Omental fat pad (tissue), 4 donors: ENCODE results near the gene DUSP12. TPM values are rescaled to one million over a fixed set of nuclear protein-coding genes. Genes with fewer than 3 reads are reported as not detected.
A peak's percentile ranks its signal among the peaks of the same experiment; 100 is the strongest.

ENCODE experiments used
- ATAC-seq: fragments of 150-250 bp; one replicate; pipeline ENCODE4 v1.9.1; 2016; ENCODE audit warnings: mild to moderate bottlenecking, moderate library complexity; ENCODE audit not compliant: low FRiP score
- DNase-seq: peaks from one replicate; pipeline ENCODE4 v3.0.0-alpha.2; 2019; ENCODE audit warnings: low spot score
- total RNA-seq, 4 donors: library from RNA; depleted of rRNA; stranded (reverse); fragments of >200 nt; gene quantifications; one replicate each; pipeline ENCODE4 v1.1.0, GENCODE V29; 2016
- TF ChIP-seq, protein P1 (sequence below), 3 donors: fragments of 450-650 bp; IDR thresholded peaks; one replicate each; pipeline ENCODE4 v1.5.1; 2016 to 2017; ENCODE audit warnings: antibody characterized with exemption in 3 of 3, mild to moderate bottlenecking in 3 of 3, moderate library complexity in 2 of 3

The DUSP12 gene
- total RNA-seq: 10 to 100 TPM; 14.8 to 49.2 (median 27.8) TPM

DNA sequence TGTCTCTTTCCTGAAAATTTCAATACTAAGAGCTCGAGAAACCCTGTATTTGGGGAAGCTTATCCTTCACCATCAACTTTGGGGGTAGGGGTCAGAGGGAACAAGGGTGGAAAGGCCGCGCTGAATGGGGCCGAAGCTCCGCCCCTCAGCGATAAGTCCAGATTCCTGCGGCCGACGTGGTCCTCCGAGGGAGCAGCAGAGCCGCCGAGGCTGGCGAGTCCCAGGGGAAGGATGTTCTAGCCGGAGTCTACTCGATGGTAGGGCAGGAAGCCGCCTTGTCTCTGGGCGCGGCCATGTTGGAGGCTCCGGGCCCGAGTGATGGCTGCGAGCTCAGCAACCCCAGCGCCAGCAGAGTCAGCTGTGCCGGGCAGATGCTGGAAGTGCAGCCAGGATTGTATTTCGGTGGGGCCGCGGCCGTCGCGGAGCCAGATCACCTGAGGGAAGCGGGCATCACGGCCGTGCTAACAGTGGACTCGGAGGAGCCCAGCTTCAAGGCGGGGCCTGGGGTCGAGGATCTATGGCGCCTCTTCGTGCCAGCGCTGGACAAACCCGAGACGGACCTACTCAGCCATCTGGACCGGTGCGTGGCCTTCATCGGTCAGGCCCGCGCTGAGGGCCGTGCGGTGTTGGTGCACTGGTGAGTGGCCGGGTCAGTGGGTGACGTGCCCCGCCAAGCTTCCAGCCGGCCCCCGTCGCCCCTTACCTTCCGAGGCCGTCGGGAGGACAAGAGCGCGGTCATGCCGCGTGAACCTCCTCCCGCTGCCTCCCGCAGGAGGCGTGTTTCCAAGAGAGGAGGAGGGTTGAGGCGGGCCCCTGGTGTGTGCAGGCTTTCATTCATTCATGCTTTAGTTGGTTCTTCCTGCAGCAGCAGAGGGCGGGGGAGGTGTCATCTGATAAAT is at the start of gene DUSP12:
Gene DUSP12, plus strand, starts transcription at position 278 of the 899 bp plus-strand sequence. Its CDS starts 16 bp downstream, at position 294.
- peak; percentile 98 for ATAC-seq
- DNase-seq: peak; percentile 50
- TF ChIP-seq, protein P1, sequence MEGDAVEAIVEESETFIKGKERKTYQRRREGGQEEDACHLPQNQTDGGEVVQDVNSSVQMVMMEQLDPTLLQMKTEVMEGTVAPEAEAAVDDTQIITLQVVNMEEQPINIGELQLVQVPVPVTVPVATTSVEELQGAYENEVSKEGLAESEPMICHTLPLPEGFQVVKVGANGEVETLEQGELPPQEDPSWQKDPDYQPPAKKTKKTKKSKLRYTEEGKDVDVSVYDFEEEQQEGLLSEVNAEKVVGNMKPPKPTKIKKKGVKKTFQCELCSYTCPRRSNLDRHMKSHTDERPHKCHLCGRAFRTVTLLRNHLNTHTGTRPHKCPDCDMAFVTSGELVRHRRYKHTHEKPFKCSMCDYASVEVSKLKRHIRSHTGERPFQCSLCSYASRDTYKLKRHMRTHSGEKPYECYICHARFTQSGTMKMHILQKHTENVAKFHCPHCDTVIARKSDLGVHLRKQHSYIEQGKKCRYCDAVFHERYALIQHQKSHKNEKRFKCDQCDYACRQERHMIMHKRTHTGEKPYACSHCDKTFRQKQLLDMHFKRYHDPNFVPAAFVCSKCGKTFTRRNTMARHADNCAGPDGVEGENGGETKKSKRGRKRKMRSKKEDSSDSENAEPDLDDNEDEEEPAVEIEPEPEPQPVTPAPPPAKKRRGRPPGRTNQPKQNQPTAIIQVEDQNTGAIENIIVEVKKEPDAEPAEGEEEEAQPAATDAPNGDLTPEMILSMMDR (IDR thresholded peaks at IDR 0.05): no peak

- no peak for DNase-seq
- no peak for ATAC-seq
- TF ChIP-seq, protein P1 (IDR thresholded peaks at IDR 0.05): no peak
Observed at GRCh38 chr1:161702250-161702649, 47.3 kb upstream of the DUSP12 start.

DNA sequence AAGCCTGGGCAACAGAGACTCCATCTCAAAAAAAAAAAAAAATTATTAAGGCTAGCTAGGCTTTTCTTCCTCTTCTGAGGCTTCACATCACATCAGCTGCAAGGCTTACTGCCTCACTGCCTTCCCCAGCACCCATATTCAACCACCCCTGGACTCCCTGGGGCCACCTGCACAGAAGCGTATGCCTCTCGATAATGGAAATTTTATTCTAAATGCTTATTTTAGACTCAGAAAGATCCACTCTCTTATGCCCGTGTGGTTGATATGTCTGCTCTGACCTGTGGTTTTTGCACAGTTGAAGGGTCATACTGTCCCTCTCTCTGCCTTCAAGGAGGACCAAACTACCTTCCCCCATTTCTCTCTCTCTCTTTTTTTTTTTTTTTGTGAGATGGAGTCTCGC is 44.0 kb upstream of the DUSP12 start:
- TF ChIP-seq, protein P1 (IDR thresholded peaks at IDR 0.05): no peak
- no peak for DNase-seq

GRCh38 chr1:161706113-161706481 is 43.5 kb upstream of the DUSP12 start:
- no peak for ATAC-seq
- TF ChIP-seq, protein P1 (IDR thresholded peaks at IDR 0.05): no peak
- DNase-seq: no peak

More for the DNA sequence above, 44.0 kb upstream of the DUSP12 start:
- no peak for ATAC-seq

DNA sequence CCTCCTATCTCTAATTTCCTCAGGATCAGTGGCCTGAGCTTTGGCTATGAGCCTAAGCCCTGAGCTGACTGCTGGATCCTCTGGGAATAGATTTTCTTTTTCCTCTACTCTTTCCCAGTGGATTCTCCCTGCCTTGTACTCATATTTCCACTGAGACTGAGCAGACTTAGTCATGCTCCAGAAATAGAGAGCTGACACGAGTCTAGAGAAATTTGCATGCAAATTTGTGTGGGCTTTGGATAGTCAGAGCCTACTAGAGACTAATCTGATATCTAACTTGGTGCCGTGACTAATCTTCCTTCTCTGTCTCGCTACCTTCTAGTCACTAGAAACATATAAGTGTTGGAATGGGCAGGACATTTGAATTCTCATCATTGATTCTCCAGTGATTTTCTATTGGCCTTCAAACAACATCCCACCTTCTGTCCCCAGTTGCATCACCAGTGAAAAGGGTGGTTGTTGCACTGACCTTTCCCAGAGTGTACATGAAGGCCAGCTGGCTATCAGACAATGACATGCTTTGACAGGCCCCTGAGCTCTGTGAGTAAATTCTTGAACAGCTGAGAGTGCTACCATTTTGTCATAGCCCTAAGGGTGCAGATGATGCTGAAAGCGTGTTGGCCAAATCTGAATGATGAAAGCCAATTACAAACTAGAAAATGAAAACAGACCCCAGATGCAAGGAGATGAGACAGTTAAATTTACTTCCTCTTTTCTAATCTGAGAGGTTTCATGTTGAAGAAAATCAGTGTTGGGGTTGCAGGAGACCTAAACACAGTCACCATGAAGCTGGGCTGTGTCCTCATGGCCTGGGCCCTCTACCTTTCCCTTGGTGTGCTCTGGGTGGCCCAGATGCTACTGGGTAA is 42.9 kb upstream of the DUSP12 start, which contains the start of gene FCRLA:
Gene FCRLA, plus strand, starts transcription at position 748 of the 866 bp plus-strand sequence. Its CDS starts 36 bp downstream, at position 784.
- no peak for DNase-seq
- TF ChIP-seq, protein P1 (IDR thresholded peaks at IDR 0.05): no peak
- ATAC-seq: no peak

- ATAC-seq: no peak
- no peak for DNase-seq
- TF ChIP-seq, protein P1 (IDR thresholded peaks at IDR 0.05): no peak
Observed at GRCh38 chr1:161707503-161707902, 42.1 kb upstream of the DUSP12 start.
